NCI-H446 (cell line): ENCODE results near the gene NT5C1B.

Experiments used
- DNase-seq, 2 experiments: peaks; one replicate each; lab custom pipeline; 2025; lab: John Stamatoyannopoulos, UW

Gene NT5C1B

GRCh38 chr2:18599509-18600254 is 10.3 kb upstream of the NT5C1B start:
- DNase-seq = no peak

DNA sequence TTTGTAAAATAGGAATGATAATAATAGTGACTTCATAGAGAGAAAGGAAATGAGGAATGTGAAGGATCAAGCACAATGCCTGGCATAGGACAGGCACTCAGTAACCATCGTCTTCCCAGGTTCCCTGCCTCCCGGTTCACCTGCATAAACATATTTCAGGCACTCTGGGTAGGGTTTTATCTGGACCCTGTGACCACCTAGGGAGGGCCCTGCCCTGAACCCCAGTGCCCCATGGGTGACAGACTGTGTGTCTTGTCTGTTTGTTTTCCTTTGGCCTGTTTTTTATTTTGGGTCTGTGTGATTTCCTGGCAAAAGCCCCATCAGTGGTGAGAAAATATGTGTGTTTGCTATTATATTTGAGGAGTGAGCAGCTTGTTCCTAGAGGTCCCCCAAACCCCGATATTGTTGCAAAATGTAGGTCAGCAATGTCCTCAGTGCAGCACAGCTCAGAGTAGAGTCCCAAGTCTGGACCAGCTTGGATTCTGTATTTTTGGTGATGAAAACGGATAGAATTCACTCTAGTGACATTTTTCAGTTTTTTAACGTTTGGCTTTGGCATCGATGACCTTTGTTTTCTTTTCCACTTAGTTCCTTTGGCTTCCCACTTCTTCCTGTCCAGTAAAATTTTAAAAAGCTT is 9.6 kb upstream of the NT5C1B start:
- DNase-seq = no peak

DNA sequence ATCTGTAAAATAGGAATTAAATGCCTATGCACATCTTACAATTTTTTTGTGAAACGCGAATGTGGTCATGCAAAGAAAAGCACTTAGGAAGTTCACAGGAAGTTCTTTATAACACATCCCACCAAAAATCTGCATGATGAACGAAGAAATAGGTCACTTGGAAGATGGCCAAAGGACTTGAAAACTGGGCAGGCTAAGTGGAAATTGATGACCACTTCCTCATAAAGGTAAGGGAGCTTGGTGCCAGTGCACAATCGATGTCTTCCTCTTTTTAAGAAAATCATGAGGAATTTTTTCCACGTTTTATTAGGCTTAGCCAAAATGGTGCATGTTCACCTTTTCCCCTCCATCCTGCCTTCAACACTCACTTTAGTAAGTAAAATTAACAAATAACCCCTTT is 8.2 kb upstream of the NT5C1B start:
- DNase-seq = no peak

GRCh38 chr2:18596993-18597392 is 7.6 kb upstream of the NT5C1B start:
- DNase-seq = no peak

GRCh38 chr2:18593496-18593895 is 4.1 kb upstream of the NT5C1B start:
- no peak for DNase-seq

GRCh38 chr2:18592372-18592771 is 3.0 kb upstream of the NT5C1B start:
- no peak for DNase-seq

- DNase-seq = no peak
Measured at GRCh38 chr2:18588802-18589201, 567 bp downstream of the NT5C1B start.

GRCh38 chr2:18588049-18588448 is 1.3 kb downstream of the NT5C1B start:
- DNase-seq = no peak

GRCh38 chr2:18585526-18585925 is 3.8 kb downstream of the NT5C1B start:
- no peak for DNase-seq

- no peak for DNase-seq
Measured at GRCh38 chr2:18584608-18584954, 4.8 kb downstream of the NT5C1B start.

DNA sequence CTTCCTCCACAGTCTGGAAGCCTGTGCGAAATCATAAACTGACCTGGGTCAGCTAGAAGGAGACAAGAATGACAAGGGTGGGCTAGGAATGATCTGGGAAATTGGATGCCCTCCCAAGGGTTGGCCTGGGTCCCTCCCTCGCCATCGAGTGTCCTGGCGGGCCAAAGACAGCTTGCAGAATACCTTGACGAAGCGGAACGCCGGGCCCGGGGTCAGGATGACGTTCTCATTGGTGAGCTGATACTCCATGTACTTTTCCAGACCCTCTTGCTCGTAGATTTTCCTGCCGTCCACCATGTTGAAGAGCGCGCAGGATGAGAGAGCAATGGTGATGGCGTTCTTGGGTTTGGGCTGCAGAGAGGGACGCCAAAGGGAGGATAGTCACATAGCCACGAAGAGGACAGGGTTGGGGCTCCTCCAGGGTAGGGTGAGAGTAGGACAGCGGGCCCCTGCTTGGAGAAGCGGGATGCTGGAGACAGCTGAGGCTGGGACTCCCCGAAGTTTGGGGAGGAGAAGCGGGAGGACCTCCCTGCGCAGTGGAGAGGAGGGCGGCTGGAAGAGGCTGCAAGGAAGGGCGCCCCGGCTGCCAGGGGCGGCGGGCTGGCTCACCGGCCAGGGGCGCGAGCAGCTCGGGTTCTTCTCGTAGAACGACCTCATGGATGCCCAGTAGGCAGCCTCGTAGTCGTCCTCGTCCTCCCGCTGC is 5.3 kb downstream of the NT5C1B start:
- DNase-seq = no peak

- DNase-seq = no peak
Measured at GRCh38 chr2:18580606-18581005, 8.8 kb downstream of the NT5C1B start.

DNA sequence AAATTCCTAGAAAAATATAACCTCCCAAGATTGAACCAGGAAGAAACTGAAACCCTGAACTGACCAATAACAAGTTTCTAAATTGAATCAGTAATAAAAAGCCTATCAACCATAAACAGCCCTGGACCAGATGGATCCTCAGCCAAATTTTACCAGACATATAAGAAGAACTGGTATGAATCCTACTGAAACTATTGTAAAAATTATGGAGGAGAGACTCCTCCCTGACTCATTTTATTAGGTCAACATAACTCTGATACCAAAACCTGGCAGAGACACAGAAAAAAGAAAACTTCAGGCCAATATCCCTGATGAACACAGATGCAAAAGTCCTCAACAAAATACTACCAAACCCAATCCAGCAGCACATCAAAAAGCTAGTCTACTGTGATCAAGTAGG is 11.3 kb downstream of the NT5C1B start:
- no peak for DNase-seq

DNA sequence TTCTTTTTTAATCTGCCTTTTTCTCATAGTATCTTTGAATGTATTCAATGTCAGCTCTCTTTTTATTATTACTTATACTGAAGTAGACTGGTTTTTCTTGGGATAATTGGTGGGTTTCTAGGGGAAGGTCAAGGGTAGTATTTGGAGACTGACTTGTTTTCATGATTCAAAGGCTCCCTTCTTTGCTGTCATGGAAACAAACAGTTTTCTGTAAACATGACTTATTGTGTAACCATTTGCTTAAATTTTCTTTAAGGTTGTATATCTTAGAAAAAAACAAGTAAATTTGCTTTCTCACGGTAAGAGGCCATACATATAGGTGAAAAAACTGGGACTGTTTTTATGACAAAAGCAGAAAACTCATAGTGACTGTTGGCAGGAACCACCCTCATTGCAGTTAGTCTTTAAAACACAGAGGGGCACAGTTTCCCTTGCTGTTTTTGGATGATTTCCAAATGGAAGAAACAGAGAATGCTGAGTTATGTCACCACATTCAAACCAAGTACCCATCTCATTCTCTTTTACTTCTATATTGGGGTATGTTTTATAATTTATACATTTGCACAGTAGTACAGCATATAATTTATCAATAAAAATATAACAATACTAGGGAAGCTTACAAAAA is 23.1 kb downstream of the NT5C1B start:
- DNase-seq = no peak

GRCh38 chr2:18560797-18561085 is 28.6 kb downstream of the NT5C1B start:
- no peak for DNase-seq

- peak; percentile 81 to 90 for DNase-seq
Measured at GRCh38 chr2:18560031-18560796, 29.2 kb downstream of the NT5C1B start, which contains the start of gene RDH14. Gene RDH14 (minus strand): TSS chr2:18560653. CDS start chr2:18560572, 81 bp downstream.

GRCh38 chr2:18559531-18560030 is 29.8 kb downstream of the NT5C1B start:
- no peak for DNase-seq

DNA sequence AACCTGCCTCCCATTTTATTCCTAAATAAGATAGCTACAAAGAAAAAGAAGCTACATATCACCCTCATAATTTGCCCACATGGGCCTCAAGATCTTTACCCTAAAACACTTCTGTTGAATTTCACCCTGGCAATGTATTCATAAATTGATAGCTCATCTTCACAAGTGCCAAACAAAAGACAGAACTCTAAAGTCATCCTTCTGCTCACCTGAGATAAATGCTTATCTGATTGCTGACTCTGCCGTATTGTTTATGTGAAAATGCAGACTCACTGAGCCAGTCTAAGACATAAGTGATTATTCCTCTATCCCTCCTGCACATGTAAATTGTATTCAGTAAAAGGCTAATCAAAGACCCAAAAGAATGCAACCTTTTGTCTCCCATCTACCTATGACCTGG is 30.9 kb downstream of the NT5C1B start:
- DNase-seq = no peak

GRCh38 chr2:18557121-18557520 is 32.2 kb downstream of the NT5C1B start:
- no peak for DNase-seq

- DNase-seq = no peak
Measured at GRCh38 chr2:18552351-18553077, 36.9 kb downstream of the NT5C1B start.

DNA sequence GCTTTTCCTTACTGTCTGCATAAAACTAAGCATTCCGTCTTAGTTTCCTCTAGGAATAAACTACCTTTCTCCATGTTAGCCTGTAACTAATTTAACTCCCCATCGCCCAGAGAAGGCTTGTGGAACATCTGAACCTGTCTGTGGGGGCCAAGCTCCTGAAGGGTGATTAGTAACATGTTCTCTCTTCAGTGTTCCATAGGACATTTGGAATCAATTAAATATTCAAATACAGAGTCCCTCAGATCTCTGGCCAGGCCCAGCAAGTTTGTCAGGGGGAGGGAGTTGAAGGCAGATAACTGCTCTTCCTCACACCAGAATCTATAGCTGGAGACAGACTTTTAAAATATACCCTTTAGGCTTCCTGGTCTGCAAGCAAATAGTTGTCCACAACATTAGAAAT is 37.7 kb downstream of the NT5C1B start:
- no peak for DNase-seq
